Glomerular visceral epithelial cell (primary cell): ENCODE measurements around the gene WDR70.
"Not testable (repeated sequence)": the region's sequence is repeated elsewhere in the genome, so short reads cannot be mapped to it uniquely, and the experiment has no call there.

Experiments
- DNase-seq: peaks from one replicate; pipeline ENCODE4 v3.0.0-alpha.2; 2016; ENCODE audit errors: extremely low spot score

Gene WDR70

GRCh38 chr5:37685211-37685610 is 306.1 kb downstream of the WDR70 start:
- no peak for DNase-seq

GRCh38 chr5:37685816-37686215 is 306.7 kb downstream of the WDR70 start:
- DNase-seq, result peak; percentile 26

GRCh38 chr5:37688925-37689324 is 309.8 kb downstream of the WDR70 start:
- not testable (repeated sequence) for DNase-seq

GRCh38 chr5:37694333-37694732 is 315.2 kb downstream of the WDR70 start:
- not testable (repeated sequence) for DNase-seq

- no peak for DNase-seq
Observed at GRCh38 chr5:37694867-37695266, 315.7 kb downstream of the WDR70 start.

GRCh38 chr5:37695647-37696046 is 316.5 kb downstream of the WDR70 start:
- no peak for DNase-seq

GRCh38 chr5:37696190-37697021 is 317.3 kb downstream of the WDR70 start:
- peak; percentile 85 for DNase-seq

- DNase-seq, result no peak
Observed at GRCh38 chr5:37701868-37702267, 322.8 kb downstream of the WDR70 start.

- no peak for DNase-seq
Observed at GRCh38 chr5:37703841-37704241, 324.7 kb downstream of the WDR70 start.

GRCh38 chr5:37704406-37704805 is 325.3 kb downstream of the WDR70 start:
- DNase-seq, result no peak

GRCh38 chr5:37709020-37709419 is 329.9 kb downstream of the WDR70 start:
- no peak for DNase-seq

- DNase-seq, result no peak
Observed at GRCh38 chr5:37710965-37711364, 331.8 kb downstream of the WDR70 start.

- DNase-seq, result no peak
Observed at GRCh38 chr5:37712750-37713149, 333.6 kb downstream of the WDR70 start.

- no peak for DNase-seq
Observed at GRCh38 chr5:37714756-37715155, 335.6 kb downstream of the WDR70 start.

- DNase-seq, result no peak
Observed at GRCh38 chr5:37715361-37715760, 336.2 kb downstream of the WDR70 start.

- no peak for DNase-seq
Observed at GRCh38 chr5:37715992-37716391, 336.9 kb downstream of the WDR70 start.

- DNase-seq, result no peak
Observed at GRCh38 chr5:37716405-37716804, 337.3 kb downstream of the WDR70 start.

- DNase-seq, result no peak
Observed at GRCh38 chr5:37717276-37717612, 338.1 kb downstream of the WDR70 start.

- DNase-seq, result peak; percentile 96
Observed at GRCh38 chr5:37717613-37718431, 338.7 kb downstream of the WDR70 start.

- DNase-seq, result peak; percentile 76
Observed at GRCh38 chr5:37720550-37720952, 341.4 kb downstream of the WDR70 start.

- peak; percentile 60 for DNase-seq
Observed at GRCh38 chr5:37721447-37721871, 342.3 kb downstream of the WDR70 start.

GRCh38 chr5:37722236-37723161 is 343.4 kb downstream of the WDR70 start:
- DNase-seq, result peak; percentile 99
